HL-60 (cell line): Measurements from ENCODE around the gene AFF1.

ENCODE experiments used
- CTCF ChIP-seq: IDR thresholded peaks from one replicate; pipeline ENCODE4 v1.5.1; 2011; ENCODE audit warnings: low read length, control low read depth, inconsistent platforms; ENCODE audit not compliant: insufficient read depth
- GABPA ChIP-seq: IDR thresholded peaks from 2 replicates; pipeline ENCODE4 v1.6.1; 2012; ENCODE audit warnings: low read depth
- POLR2AphosphoS5 ChIP-seq: IDR thresholded peaks from 2 replicates; pipeline ENCODE4 v1.6.1; 2012; ENCODE audit warnings: low read depth
- REST ChIP-seq: IDR thresholded peaks from 2 replicates; pipeline ENCODE4 v1.6.1; 2012; ENCODE audit warnings: low read depth; ENCODE audit not compliant: insufficient replicate concordance

GRCh38 chr4:86910369-86910768 lies 24.4 kb upstream of the AFF1 start:
- TF ChIP-seq CTCF = no peak
- TF ChIP-seq GABPA = no peak
- no peak for TF ChIP-seq POLR2AphosphoS5
- TF ChIP-seq REST = no peak
